ENCODE results near the gene CYP1A1.

DNA sequence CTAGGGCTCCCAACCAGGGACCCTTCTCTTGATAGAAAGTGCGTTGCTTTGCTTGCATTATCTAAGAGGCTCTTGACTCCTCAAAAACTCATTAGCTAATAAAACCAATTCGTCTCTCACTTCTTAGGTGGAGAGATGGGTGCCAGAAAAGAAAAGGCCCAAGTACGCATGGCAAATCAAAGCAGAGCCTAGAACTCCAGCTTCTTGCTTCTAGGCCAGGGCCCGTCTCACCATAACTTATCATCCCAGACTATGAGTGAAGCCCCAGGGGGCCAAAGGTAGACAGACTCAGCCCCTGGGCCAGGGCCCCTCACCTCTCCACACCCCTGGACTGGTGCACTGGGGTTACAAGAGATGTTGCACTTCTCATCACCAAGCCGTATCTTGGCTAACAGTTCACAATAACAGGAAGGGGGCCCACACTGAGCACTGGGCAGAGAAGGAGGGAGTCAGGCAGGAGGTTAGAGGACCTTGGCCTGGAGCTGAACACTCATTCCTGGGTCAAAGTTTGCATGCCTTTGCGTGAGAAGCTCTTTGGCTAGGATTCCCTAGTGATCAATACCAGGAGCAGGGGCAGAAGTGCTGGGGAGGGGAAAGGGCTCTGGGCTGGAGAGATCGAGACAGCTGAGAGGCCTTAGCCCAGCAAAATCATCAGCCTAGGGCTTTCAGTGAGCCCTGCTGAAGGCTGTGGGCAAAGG, 5.4 kb upstream of the CYP1A1 start:
- TF ChIP-seq CTCF (IDR thresholded peaks at IDR 0.05; ENCODE audit: poor library complexity): no peak
- TF ChIP-seq EZH2phosphoT487 (IDR thresholded peaks at IDR 0.05; ENCODE audit: low read depth, severe bottlenecking, unreplicated experiment): no peak
- TF ChIP-seq EZH2 (IDR thresholded peaks at IDR 0.05; ENCODE audit: borderline replicate concordance): no peak
